Urinary bladder (tissue), 4 donors: Measurements from ENCODE around the gene MEP1A. TPM values are rescaled to one million over a fixed set of nuclear protein-coding genes. Genes with fewer than 3 reads are reported as not detected.

Source experiments
- DNase-seq: peaks from one replicate; pipeline ENCODE4 v3.0.0-alpha.2; 2015; ENCODE audit errors: extremely low spot score
- H3K27ac ChIP-seq: one replicate; pipeline ENCODE4 v1.5.1; 2013; ENCODE audit warnings: low read depth, mild to moderate bottlenecking, moderate library complexity
- H3K36me3 ChIP-seq: one replicate; pipeline ENCODE4 v1.6.1; 2013; ENCODE audit warnings: mild to moderate bottlenecking, moderate library complexity; ENCODE audit not compliant: insufficient read depth
- H3K4me1 ChIP-seq: one replicate; pipeline ENCODE4 v1.6.1; 2013; ENCODE audit warnings: mild to moderate bottlenecking, moderate library complexity; ENCODE audit not compliant: insufficient read depth
- H3K4me3 ChIP-seq: one replicate; pipeline ENCODE4 v1.5.1; 2013; ENCODE audit warnings: low read depth, low read length
- WGBS: extraction: QIAGEN DNeasy Blood & Tissue Kit; methylation state at CpG from one replicate; pipeline ENCODE4 v1.1.7; 2013; 5-methylcytosine and 5-hydroxymethylcytosine counted together
- polyA plus RNA-seq: library from polyadenylated mRNA; stranded (reverse); fragments of 200-250 nt; gene quantifications from one replicate; pipeline ENCODE4 v1.2.3, GENCODE V29; 2013
- total RNA-seq: library from RNA; depleted of rRNA; stranded (reverse); fragments of >200 nt; gene quantifications from one replicate; pipeline ENCODE4 v1.2.3, GENCODE V29; 2014
- donor health status: healthy with polysubstance abuse.
- donor health status: healthy.

MEP1A gene
- total and polyA plus RNA-seq, 2 donors, result not detected

DNA sequence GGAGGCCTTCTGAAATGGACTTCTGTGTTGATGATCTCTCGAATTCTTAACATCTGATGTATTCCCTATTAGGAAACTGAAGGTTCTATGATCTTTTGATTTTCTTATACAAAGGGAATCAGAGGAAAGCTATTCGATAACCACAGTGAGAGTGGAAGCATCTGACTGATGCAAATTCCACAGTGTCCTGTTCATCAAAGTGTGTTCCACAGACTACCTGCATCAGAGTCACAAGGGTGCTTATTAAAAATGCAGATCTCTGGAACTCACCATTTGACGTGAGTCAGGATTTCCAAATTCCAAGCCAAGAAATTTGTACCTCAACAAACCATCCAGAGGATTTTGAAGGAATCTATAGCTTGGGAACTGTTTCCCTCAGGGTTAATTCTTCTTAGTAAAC lies 4.4 kb upstream of the MEP1A start:
- 80% methylated on average over 3 of the region's 3 CpGs for WGBS
- no peak for DNase-seq
- no peaks in the 10 kb centered on the region for H3K36me3 ChIP-seq
- no peak overlapping the region for H3K4me3 ChIP-seq
- H3K4me1 ChIP-seq, result no peaks in the 10 kb centered on the region
- no peak overlapping the region for H3K27ac ChIP-seq

DNA sequence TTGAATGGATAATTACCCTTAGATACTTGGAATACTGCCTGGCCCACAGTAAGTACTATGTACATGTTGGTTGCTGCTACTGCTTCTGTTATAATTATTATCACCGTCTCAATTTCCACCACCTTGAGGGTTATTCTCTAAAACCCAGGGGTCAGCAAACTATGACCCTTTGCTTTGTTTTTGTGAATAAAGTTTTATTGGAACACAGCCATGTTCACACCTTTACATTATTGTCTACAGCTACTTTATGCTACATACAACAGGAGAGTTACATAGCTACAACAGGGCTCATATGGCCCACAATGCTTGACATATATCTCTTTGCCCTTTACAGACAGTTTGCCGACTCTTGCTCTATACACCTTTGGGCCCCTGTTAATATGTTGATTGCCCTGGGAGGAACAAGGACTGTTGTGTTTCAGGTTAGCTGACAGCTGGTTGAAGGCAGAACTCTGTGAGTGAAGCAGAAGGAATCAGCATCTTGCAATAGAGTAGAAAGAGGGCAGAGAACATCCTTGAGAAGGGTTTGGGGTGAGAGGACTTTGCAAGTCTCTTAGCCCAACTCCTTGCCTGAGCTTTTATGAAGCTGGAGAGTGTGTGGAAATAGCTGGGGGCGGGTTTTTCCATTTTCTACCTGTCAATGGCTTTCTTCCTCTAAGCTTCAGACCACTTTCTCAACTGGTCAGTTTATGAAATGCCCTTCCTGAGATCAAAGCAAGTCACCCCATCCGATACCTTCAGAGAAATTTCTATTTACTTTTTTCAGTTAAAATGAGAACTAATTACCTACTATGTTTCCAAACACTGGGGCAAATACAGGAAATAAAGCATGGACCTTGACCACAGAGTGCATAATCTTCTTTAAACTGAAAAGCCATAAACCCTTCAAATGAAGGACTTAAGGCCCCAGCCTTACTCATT lies 3.5 kb upstream of the MEP1A start:
- WGBS, result 77% methylated on average over 4 of the region's 4 CpGs

DNA sequence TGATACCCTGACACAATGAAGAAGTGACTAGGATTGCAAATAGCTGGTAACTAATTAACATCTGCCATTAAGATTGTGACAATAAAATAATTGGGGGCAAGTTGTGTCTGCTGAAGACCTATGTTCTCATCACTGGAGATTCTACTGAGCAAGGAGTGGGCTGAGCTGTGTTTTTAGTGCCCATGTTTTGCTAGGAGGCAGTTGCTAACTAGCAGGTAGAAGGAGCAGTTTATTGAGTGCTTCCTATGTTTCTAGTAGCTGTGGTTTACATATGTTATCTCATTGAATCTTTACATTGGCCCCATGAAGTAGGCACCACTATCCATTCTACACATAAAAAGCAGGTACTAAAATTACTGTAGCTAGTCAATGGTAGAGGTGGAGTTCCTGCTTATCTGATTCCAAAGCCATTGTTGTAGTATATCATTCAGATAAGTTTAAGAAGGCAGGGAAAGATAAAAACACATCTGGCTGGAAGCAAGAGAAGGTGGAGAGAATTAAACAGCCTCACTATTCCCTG lies 2.8 kb upstream of the MEP1A start:
- no peaks in the 10 kb centered on the region for H3K36me3 ChIP-seq
- no peak for DNase-seq
- no peaks in the 10 kb centered on the region for H3K4me1 ChIP-seq
- no peak overlapping the region for H3K27ac ChIP-seq
- H3K4me3 ChIP-seq, result no peak overlapping the region

More for the DNA sequence above, 3.5 kb upstream of the MEP1A start:
- no peak for DNase-seq
- Histone ChIP-seq H3K4me1 (no peaks in the 10 kb centered on the region), H3K36me3 (no peaks in the 10 kb centered on the region), H3K27ac (no peak overlapping the region), H3K4me3 (no peak overlapping the region)

- DNase-seq, result no peak
- Histone ChIP-seq H3K4me1 (no peaks in the 10 kb centered on the region), H3K36me3 (no peaks in the 10 kb centered on the region), H3K27ac (no peak overlapping the region), H3K4me3 (no peak overlapping the region)
- WGBS, result 13% methylated on average over 1 of the region's 1 CpG
Observed at GRCh38 chr6:46792635-46793034, 554 bp upstream of the MEP1A start.

GRCh38 chr6:46794068-46794467 lies 879 bp downstream of the MEP1A start:
- H3K4me3 ChIP-seq, result no peak overlapping the region
- 75% methylated on average over 3 of the region's 3 CpGs for WGBS
- DNase-seq, result no peak
- H3K4me1 ChIP-seq, result no peaks in the 10 kb centered on the region
- H3K27ac ChIP-seq, result no peak overlapping the region
- no peaks in the 10 kb centered on the region for H3K36me3 ChIP-seq

DNA sequence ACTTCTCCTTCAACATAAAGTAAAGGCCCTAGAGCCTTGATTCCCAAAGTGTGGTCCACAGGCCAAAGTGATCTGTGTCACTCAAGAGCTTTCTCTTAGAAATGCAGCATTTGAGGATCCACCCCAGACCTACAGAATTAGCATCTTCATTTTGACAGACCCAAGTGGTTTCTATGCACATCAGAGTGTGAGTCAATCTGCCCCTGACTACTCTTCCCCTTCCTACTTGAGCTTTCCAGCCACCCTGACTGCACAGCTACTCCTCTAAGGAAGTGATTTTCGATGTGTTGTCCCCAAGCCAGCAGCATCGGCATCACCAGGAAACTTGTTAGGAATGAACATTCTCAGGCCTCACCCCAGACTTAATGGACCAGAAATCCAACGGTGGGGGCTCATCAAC lies 2.6 kb downstream of the MEP1A start:
- Histone ChIP-seq H3K4me3 (no peak overlapping the region), H3K27ac (no peak overlapping the region), H3K4me1 (no peaks in the 10 kb centered on the region), H3K36me3 (no peaks in the 10 kb centered on the region)
- DNase-seq, result no peak
- WGBS, result 75% methylated on average over 3 of the region's 3 CpGs

DNA sequence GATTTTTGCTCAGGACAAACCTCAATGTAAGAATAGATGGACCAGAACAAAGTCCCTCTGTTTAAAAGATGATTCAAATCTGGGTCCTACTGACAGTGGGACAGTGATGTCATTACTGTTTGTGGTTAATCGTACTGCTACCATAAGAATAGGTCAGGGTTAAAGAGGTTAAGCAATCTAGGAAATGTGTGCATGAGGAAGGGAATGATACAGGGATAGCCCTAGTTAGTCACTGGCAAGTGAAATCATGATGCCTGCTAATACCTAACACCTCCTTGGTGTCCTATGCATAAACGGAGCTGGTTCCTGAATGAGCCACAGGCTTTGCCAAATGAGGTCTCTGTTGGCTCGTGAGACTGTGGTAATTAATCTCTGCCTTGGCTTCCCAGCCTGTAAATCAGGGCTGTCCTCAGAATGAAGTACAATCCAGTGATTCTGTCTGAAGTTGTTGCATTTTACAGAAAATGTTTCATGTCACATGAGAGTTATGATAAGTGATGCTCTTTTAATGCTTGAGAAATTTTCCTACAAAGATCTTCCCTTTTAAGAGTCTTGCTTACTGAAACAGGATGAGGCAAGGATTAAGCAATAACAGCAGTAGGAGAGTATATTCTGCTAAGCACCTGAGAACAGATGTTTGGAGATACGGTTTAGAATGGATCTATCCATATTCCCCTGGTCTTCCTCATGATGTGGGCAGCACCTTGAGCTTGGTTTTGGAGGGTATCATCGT lies 3.8 kb downstream of the MEP1A start:
- no peak for DNase-seq
- Histone ChIP-seq H3K4me1 (no peaks in the 10 kb centered on the region), H3K27ac (no peak overlapping the region), H3K36me3 (no peaks in the 10 kb centered on the region), H3K4me3 (no peak overlapping the region)
- 55% methylated on average over 5 of the region's 5 CpGs for WGBS

DNA sequence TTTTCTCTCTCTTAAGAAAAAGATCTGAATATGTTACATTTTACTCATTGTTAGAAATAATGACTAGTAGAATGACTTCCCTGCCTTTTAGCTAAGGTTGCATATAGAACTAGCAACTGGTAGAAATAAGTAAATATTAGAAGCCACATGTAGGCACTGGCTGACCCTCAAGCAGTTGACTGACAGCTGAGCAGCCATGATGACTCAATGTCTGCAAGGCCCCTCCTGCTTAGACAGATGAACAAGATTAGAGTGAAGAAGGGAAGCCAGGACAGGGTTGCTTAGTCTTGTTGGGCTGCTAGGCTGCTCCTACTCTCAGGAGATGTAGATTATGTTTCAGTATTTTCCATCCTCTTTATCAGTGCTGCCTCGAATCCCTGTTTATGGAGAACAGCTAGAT lies 6.5 kb downstream of the MEP1A start:
- H3K27ac ChIP-seq, result no peak overlapping the region
- no peak for DNase-seq
- WGBS, result 21% methylated on average over 1 of the region's 1 CpG
- no peaks in the 10 kb centered on the region for H3K36me3 ChIP-seq
- no peak overlapping the region for H3K4me3 ChIP-seq
- no peaks in the 10 kb centered on the region for H3K4me1 ChIP-seq

- 64% methylated on average over 1 of the region's 1 CpG for WGBS
- no peaks in the 10 kb centered on the region for H3K36me3 ChIP-seq
- no peak overlapping the region for H3K4me3 ChIP-seq
- H3K27ac ChIP-seq, result no peak overlapping the region
- DNase-seq, result no peak
- no peaks in the 10 kb centered on the region for H3K4me1 ChIP-seq
Observed at GRCh38 chr6:46808806-46809205, 15.6 kb downstream of the MEP1A start.

DNA sequence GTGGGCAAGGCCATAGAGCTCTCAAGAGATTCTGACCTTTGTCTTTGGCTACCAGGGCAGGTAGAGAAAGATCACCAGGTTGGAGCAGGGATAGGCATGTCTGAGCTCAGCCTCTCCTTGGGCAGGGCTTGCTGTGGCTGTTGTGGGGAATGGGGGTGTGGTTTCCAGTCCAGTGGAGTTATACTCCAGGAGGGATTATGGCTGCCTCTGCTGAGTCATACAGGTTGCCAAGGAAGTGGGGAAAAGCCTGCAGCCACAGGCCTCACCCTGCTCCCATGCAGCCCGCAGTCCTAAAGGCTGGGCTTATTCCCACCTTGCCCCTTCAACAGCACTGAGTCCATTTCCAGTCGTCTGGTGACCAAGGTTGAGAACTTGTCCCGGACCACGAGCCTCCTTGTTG lies 21.9 kb downstream of the MEP1A start:
- WGBS, result 71% methylated on average over 4 of the region's 4 CpGs
- Histone ChIP-seq H3K4me1 (no peaks in the 10 kb centered on the region), H3K36me3 (no peaks in the 10 kb centered on the region), H3K27ac (no peak overlapping the region), H3K4me3 (no peak overlapping the region)
- DNase-seq, result no peak

DNA sequence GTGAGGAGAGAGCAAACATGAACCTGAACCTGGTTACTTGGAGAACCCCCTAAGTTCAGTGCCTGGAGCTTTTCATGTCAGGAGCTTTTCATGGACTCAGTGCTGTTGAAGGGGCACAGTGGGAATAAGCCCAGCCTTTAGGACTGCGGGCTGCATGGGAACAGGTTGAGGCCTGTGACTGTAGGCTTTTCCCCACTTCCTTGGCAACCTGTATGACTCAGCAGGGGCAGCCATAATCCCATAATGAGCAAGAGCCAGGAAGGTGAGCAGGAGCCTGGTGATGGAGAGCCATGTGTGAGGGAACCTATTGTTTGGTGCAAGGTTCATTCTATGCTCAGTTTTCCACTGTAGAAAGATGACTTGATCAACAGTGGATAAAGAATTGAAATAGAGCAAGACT lies 23.4 kb downstream of the MEP1A start:
- no peaks in the 10 kb centered on the region for H3K36me3 ChIP-seq
- DNase-seq, result no peak
- no peak overlapping the region for H3K4me3 ChIP-seq
- no peaks in the 10 kb centered on the region for H3K4me1 ChIP-seq
- WGBS, result 93% methylated on average over 1 of the region's 1 CpG
- H3K27ac ChIP-seq, result no peak overlapping the region

GRCh38 chr6:46819561-46819960 lies 26.4 kb downstream of the MEP1A start:
- Histone ChIP-seq H3K4me1 (no peaks in the 10 kb centered on the region), H3K36me3 (no peaks in the 10 kb centered on the region), H3K27ac (no peak overlapping the region), H3K4me3 (no peak overlapping the region)
- DNase-seq, result no peak
- 82% methylated on average over 7 of the region's 7 CpGs for WGBS

DNA sequence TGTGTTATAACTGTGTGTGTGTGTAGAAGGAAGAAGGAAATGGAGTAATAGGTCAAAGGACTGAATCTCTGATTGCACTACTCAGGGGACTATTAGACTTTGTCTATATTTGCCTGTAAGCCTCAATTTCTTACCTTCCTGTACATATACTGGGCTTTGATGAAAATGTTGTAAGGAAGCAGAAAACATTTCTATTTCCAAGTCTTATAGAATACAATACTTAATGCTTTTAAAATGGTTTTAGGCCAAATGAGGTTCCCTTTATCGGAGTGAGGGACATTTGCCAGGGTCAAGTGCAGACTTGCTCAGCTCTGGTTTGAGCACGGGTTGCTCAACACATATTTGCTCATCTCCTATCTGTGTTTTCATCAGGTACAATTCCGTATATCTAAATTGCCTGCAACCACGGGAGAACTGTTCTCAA lies 28.3 kb downstream of the MEP1A start:
- no peak overlapping the region for H3K27ac ChIP-seq
- H3K4me3 ChIP-seq, result no peak overlapping the region
- WGBS, result 72% methylated on average over 4 of the region's 4 CpGs
- no peaks in the 10 kb centered on the region for H3K4me1 ChIP-seq
- peak; percentile 33 for DNase-seq
- no peaks in the 10 kb centered on the region for H3K36me3 ChIP-seq

- H3K27ac ChIP-seq, result no peak overlapping the region
- 76% methylated on average over 2 of the region's 2 CpGs for WGBS
- H3K4me1 ChIP-seq, result no peaks in the 10 kb centered on the region
- H3K4me3 ChIP-seq, result no peak overlapping the region
- DNase-seq, result no peak
- no peaks in the 10 kb centered on the region for H3K36me3 ChIP-seq
Observed at GRCh38 chr6:46828939-46829338, 35.8 kb downstream of the MEP1A start.
